ENCODE results near the gene PSMF1. TPM values are rescaled to one million over a fixed set of nuclear protein-coding genes. Genes with fewer than 3 reads are reported as not detected.

Gene PSMF1
- total and polyA plus RNA-seq, 2 of the 4 experiments (the other 2 are of a cell fraction): 93.6 to 109 TPM

GRCh38 chr20:1134836-1135235 is 16.4 kb downstream of the PSMF1 start:
- DNase-seq (no peak), ATAC-seq (ENCODE audit: low read depth) (no peak)
- Histone ChIP-seq H3K4me1 (ENCODE audit: control insufficient read depth, insufficient read depth, low read length) (no peaks in the 10 kb centered on the region), H3K27ac (ENCODE audit: insufficient read depth, low read length) (no peak overlapping the region), H2AK9ac (replicated peaks; ENCODE audit: low read depth, low read length, poor library complexity) (no peak overlapping the region), H3K36me3 (ENCODE audit: control insufficient read depth, insufficient read depth, low read length) (peaks cover 33% of the 10 kb centered on the region), H2AFZ (replicated peaks; ENCODE audit: low read length, poor library complexity) (no peak overlapping the region), H3K27me3 (ENCODE audit: control insufficient read depth, insufficient read depth, low read length) (no peaks in the 10 kb centered on the region), H3K9me3 (ENCODE audit: control insufficient read depth, insufficient read depth, low read length) (no peaks in the 10 kb centered on the region), H3K9ac (ENCODE audit: low read depth, low read length) (no peak overlapping the region), H3K56ac (ENCODE audit: extremely low read depth, insufficient read depth, low read length) (no peak overlapping the region), H3K4me2 (ENCODE audit: low read depth, low read length) (no peak overlapping the region), H2BK120ac (ENCODE audit: low read depth, low read length) (no peak overlapping the region), H3K9me1 (ENCODE audit: insufficient read depth, low read length) (peaks cover 4% of the 10 kb centered on the region; the same call in 1 of the 2 replicates), H2AK5ac (ENCODE audit: low read depth, low read length) (no peak overlapping the region), H4K91ac (ENCODE audit: insufficient read depth, low read depth, low read length) (no peak overlapping the region), H3K4ac (ENCODE audit: low read depth, low read length) (no peak overlapping the region), H2BK5ac (ENCODE audit: low read depth, low read length, poor library complexity, severe bottlenecking) (no peak overlapping the region), H3K14ac (replicated peaks; ENCODE audit: low read depth, low read length) (no peak overlapping the region), H2BK20ac (ENCODE audit: low read depth, low read length) (no peak overlapping the region), H4K20me1 (ENCODE audit: insufficient read depth, low read length) (peaks cover 5% of the 10 kb centered on the region; the same call in 1 of the 2 replicates), H3K23ac (ENCODE audit: low read depth, low read length) (no peak overlapping the region), H3K79me1 (ENCODE audit: low read depth in 1 of 2, low read length in 2 of 2) (peaks cover 5 to 21% of the 10 kb centered on the region in 2 experiments; a peak in 3 of 4 replicates), H3K4me3 (ENCODE audit: insufficient read depth, low read depth, low read length) (no peak overlapping the region), H4K5ac (ENCODE audit: low read depth, low read length) (no peak overlapping the region), H3K18ac (ENCODE audit: low read depth, low read length) (no peak overlapping the region), H2BK15ac (ENCODE audit: low read depth, low read length) (no peak overlapping the region), H4K8ac (ENCODE audit: low read depth in 2 of 2, low read length in 2 of 2) (no peak overlapping the region)
- intact Hi-C loops (cut with micrococcal nuclease) (no loop called here), dilution Hi-C loops (cut with HindIII; ENCODE audit: low sequenced_read_pairs, unreplicated experiment) (no loop called here), in situ Hi-C loops (cut with MboI; ENCODE audit: low sequenced_read_pairs) (no loop called here)
- WGBS, 2 experiments (ENCODE audit: extremely low coverage in 2 of 2, insufficient read length in 1 of 2): 100% methylated on average over 1 of the region's 12 CpGs; no CpG with 5 or more reads in 1 of the 2 experiments
- ChIA-PET POLR2A (ENCODE audit: unreplicated experiment) (no interaction called here), CTCF (no interaction called here)
- TF ChIP-seq MXI1 (IDR thresholded peaks at IDR 0.05; ENCODE audit: borderline replicate concordance, low read depth, low read length): no peak
- TF ChIP-seq BHLHE40 (IDR thresholded peaks at IDR 0.05; ENCODE audit: low read depth, low read length): no peak
- no peak for TF ChIP-seq CEBPB (IDR thresholded peaks at IDR 0.05; ENCODE audit: low read depth, low read length)
- TF ChIP-seq USF2 (IDR thresholded peaks at IDR 0.05; ENCODE audit: low read depth, low read length): no peak
- TF ChIP-seq CHD1 (IDR thresholded peaks at IDR 0.05; ENCODE audit: low read depth, low read length): no peak
- no peak for TF ChIP-seq MAZ (IDR thresholded peaks at IDR 0.05; ENCODE audit: borderline replicate concordance, low read depth, low read length)
- no peak for TF ChIP-seq CTCF (conservative IDR thresholded peaks at IDR 0.05; ENCODE audit: low read depth, low read length)
- TF ChIP-seq POLR2A (IDR thresholded peaks at IDR 0.05; ENCODE audit: low read depth, low read length): no peak
- no peak for TF ChIP-seq SMC3 (IDR thresholded peaks at IDR 0.05; ENCODE audit: low read depth, low read length)
- TF ChIP-seq NFE2L2 (IDR thresholded peaks at IDR 0.05; ENCODE audit: low read depth, low read length): no peak
- no peak for TF ChIP-seq RAD21 (IDR thresholded peaks at IDR 0.05; ENCODE audit: low read length)
- no peak for TF ChIP-seq RFX5 (IDR thresholded peaks at IDR 0.05; ENCODE audit: low read depth, low read length)
- TF ChIP-seq RCOR1 (IDR thresholded peaks at IDR 0.05; ENCODE audit: insufficient replicate concordance, low read length): no peak
- TF ChIP-seq FOS (IDR thresholded peaks at IDR 0.05; ENCODE audit: low read depth, low read length): no peak
- TF ChIP-seq ELK1 (IDR thresholded peaks at IDR 0.05; ENCODE audit: borderline replicate concordance, low read depth, low read length): no peak
- no TSS peak for BruUV-seq (replicated peaks)

Measured in IMR-90 (cell line).